Esophagus (tissue), 2 donors: Measurements from ENCODE around the gene ERI2. TPM values are rescaled to one million over a fixed set of nuclear protein-coding genes. Genes with fewer than 3 reads are reported as not detected.

Experiments used
- H3K27ac ChIP-seq, 2 donors: one replicate each; pipeline ENCODE4 v1.5.1; 2013; ENCODE audit warnings: low read depth in 2 of 2, mild to moderate bottlenecking in 2 of 2, inconsistent platforms in 1 of 2, low read length in 1 of 2, moderate library complexity in 1 of 2
- H3K27me3 ChIP-seq, 2 donors: one replicate each; pipeline ENCODE4 v1.6.1; 2013; ENCODE audit warnings: low read length in 2 of 2, control low read depth in 1 of 2, mild to moderate bottlenecking in 1 of 2; ENCODE audit not compliant: insufficient read depth in 2 of 2, control insufficient read depth in 1 of 2
- H3K36me3 ChIP-seq, 2 donors: one replicate each; pipeline ENCODE4 v1.6.1; 2013; ENCODE audit warnings: low read length in 1 of 2; ENCODE audit not compliant: control insufficient read depth in 2 of 2, insufficient read depth in 2 of 2
- H3K4me1 ChIP-seq, 2 donors: one replicate each; pipeline ENCODE4 v1.6.1; 2013; ENCODE audit warnings: low read length in 1 of 2; ENCODE audit not compliant: control insufficient read depth in 2 of 2, insufficient read depth in 2 of 2
- H3K4me3 ChIP-seq, 2 donors: one replicate each; pipeline ENCODE4 v1.5.1; 2013; ENCODE audit warnings: low read length in 2 of 2, mild to moderate bottlenecking in 2 of 2, low read depth in 1 of 2, moderate library complexity in 1 of 2
- H3K9me3 ChIP-seq, 2 donors: one replicate each; pipeline ENCODE4 v1.6.1; 2013; ENCODE audit warnings: mild to moderate bottlenecking in 2 of 2, low read depth in 1 of 2, low read length in 1 of 2, moderate library complexity in 1 of 2; ENCODE audit not compliant: control insufficient read depth in 2 of 2, insufficient read depth in 1 of 2
- WGBS, 2 donors: extraction: QIAGEN DNeasy Blood & Tissue Kit; methylation state at CpG; one replicate each; pipeline ENCODE4 v1.1.7; 2013; 5-methylcytosine and 5-hydroxymethylcytosine counted together
- polyA plus RNA-seq, 2 donors: library from polyadenylated mRNA; stranded (reverse); fragments of 200-250 nt; gene quantifications; one replicate each; pipeline ENCODE4 v1.2.3, GENCODE V29; 2013
- donor health status: healthy with polysubstance abuse.
- donor health status: Bipolar disorder and iron deficiency.

The ERI2 gene
- polyA plus RNA-seq, 2 donors: 7.7 to 8.0 TPM

DNA sequence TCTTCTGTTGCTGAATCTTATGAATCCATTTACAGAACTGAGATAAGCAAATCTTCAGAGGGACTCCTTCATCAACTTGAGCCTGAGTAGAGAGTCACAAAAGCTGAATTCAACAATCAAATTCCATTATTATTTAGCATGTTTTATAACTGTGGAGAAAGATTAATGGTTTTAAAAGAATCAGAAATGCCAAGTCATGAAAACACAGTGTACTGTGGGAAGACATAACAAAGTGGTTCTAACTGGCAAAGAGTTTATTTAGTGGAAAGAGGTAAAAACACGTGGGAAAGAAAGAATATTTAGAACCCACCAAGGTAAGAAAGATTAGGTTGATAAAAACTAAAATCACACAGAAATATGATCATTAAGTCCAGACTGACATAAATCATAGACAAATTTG lies 5.0 kb downstream of the ERI2 start:
- 43 to 53% methylated on average over 1 of the region's 1 CpG for WGBS, 2 donors
- Histone ChIP-seq H3K4me3 (no peak overlapping the region), H3K27ac (no peak overlapping the region), H3K36me3 (no peaks in the 10 kb centered on the region), H3K9me3 (no peaks in the 10 kb centered on the region), H3K4me1 (no peaks in the 10 kb centered on the region), H3K27me3 (no peaks in the 10 kb centered on the region)

DNA sequence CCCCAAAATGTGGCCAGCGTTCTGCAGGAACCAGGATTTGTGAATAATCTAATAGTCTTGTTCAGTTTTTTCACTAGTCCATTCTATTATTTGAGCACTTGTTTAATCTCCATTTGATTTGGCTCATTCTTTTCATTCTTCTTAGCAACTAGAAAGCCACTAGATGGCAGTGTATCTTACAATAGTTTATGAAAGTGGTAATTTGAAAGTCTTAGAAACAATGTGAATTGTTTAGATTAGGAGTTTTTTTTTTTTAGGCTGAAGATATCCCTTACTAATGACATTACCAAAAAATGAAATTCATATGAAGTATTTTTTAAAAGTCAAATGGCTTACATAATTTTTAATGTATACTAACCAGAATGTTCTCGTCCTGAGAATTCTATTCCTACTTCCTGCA lies 6.7 kb downstream of the ERI2 start:
- Histone ChIP-seq H3K27me3 (no peaks in the 10 kb centered on the region), H3K4me1 (no peaks in the 10 kb centered on the region), H3K4me3 (no peak overlapping the region), H3K36me3 (peaks cover 0 to 3% of the 10 kb centered on the region in 2 donors), H3K9me3 (no peaks in the 10 kb centered on the region), H3K27ac (no peak overlapping the region)
- WGBS, 2 donors: 46 to 66% methylated on average over 2 of the region's 2 CpGs

DNA sequence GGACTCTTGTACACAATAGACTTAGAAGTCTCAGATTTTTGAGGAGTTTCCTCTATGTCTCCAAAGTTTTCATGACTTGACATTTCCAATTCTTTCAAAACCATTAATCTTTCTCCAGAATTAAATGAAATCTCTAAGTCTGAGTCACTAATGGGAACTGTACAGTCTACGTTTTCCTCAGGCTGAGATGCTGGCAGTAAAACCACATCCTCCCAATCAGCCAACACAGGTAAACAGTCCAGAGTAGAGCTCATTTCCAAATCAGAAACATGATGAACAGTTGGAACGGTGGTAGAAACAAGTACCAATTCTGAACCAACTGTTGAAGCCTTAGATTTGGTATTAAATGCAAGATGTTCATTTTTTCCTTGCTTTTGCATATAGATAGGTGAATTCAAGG lies 7.9 kb downstream of the ERI2 start:
- Histone ChIP-seq H3K27ac (no peak overlapping the region), H3K27me3 (no peaks in the 10 kb centered on the region), H3K4me3 (no peak overlapping the region), H3K4me1 (no peaks in the 10 kb centered on the region), H3K36me3 (peaks cover 0 to 3% of the 10 kb centered on the region in 2 donors), H3K9me3 (no peaks in the 10 kb centered on the region)
- WGBS, 2 donors: 44 to 54% methylated on average over 2 of the region's 2 CpGs

DNA sequence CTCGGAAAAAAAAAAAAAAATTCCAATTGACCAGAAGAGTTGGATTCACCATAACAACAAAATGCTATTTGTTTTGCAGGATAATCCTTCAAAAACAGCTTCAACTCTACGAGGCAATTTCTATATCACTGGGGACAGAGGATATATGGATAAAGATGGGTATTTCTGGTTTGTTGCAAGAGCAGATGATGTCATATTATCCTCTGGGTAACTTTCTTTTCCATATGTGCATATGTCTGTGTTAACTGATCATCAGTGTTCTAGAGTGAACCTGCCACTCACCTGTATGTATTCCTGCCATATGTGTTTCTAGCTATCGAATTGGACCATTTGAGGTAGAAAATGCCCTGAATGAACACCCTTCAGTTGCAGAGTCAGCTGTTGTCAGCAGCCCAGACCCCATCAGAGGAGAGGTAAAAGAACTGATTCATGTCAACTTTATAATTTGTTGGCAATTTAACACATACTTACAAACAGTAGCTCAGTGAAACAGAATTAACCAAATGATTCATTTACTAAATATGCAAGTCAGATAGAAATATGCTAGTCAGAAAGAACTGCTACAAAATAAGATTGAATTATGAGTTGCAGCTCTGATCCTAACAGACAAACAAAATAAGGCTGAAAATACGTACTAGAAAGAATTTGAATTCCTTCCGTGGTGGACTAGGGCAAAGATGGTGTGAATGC lies 14.2 kb downstream of the ERI2 start:
- WGBS, 2 donors: 86 to 95% methylated on average over 5 of the region's 5 CpGs
- H3K4me1 ChIP-seq: no peaks in the 10 kb centered on the region
- no peak overlapping the region for H3K27ac ChIP-seq
- no peak overlapping the region for H3K4me3 ChIP-seq
- peaks cover 2 to 3% of the 10 kb centered on the region in 2 donors for H3K36me3 ChIP-seq
- no peaks in the 10 kb centered on the region for H3K9me3 ChIP-seq
- no peaks in the 10 kb centered on the region for H3K27me3 ChIP-seq

DNA sequence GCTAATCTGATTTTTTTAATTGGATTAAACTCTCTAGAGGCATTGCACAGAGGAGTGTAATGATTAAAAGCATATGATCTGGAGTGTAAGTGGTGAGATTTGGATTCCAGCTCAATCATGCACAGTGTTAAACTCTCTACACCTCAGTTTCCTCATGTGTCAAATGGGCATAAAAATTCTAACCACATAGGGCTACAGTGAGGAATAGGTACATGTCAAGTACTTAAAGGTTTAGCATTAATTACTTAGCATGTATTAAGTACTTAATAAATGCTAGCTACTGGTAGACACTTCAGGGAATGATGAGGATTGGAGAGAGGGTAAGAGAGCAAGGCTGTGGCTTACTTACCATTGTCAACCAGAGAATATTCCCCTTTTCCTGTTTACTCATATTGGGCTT lies 17.1 kb downstream of the ERI2 start:
- no peaks in the 10 kb centered on the region for H3K9me3 ChIP-seq
- H3K36me3 ChIP-seq: peaks cover 0 to 2% of the 10 kb centered on the region in 2 donors
- no peak overlapping the region for H3K4me3 ChIP-seq
- H3K27ac ChIP-seq: no peak overlapping the region
- no peaks in the 10 kb centered on the region for H3K27me3 ChIP-seq
- no peaks in the 10 kb centered on the region for H3K4me1 ChIP-seq

DNA sequence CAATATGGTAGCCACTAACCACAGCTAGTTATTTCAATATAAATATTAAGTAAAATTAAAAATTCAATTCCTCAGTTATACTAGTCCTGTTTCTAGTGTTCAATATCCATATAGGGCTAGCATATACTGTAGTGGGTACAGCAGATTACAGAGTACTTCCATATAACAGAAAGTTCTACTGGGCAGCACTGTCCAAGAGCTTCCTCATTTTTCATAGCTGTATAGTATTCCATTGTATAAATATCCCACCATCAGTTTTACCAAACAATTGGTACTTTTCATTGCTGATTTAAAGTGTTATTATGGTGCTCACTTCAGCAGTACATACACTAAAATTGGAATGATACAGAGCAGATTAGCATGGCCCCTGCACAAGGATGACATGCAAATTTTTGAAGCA lies 22.1 kb downstream of the ERI2 start:
- no peaks in the 10 kb centered on the region for H3K4me1 ChIP-seq
- H3K27me3 ChIP-seq: no peaks in the 10 kb centered on the region
- H3K27ac ChIP-seq: no peak overlapping the region
- H3K4me3 ChIP-seq: no peak overlapping the region
- H3K36me3 ChIP-seq: no peaks in the 10 kb centered on the region
- H3K9me3 ChIP-seq: no peaks in the 10 kb centered on the region

DNA sequence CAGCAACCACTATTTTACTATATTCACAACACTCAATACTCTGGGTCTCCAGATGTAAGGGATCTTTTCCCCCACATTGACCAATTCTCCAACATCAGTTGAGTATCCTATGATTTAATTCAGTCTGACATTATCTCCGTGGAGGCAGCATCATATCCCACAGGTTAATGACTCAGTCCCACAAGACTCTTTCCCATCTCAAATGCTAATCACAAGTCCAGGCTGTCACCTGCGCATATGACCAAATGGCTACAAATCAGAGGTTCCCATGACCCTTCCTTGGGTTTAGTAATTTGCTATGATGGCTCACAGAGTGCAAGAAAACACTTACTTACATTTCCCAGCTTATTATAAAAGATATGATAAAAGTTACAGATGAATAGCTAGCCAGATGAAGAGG lies 23.8 kb downstream of the ERI2 start:
- Histone ChIP-seq H3K4me3 (no peak overlapping the region), H3K27ac (no peak overlapping the region), H3K4me1 (no peaks in the 10 kb centered on the region), H3K9me3 (no peaks in the 10 kb centered on the region), H3K27me3 (no peaks in the 10 kb centered on the region), H3K36me3 (no peaks in the 10 kb centered on the region)
- WGBS, 2 donors: 90 to 95% methylated on average over 2 of the region's 2 CpGs

DNA sequence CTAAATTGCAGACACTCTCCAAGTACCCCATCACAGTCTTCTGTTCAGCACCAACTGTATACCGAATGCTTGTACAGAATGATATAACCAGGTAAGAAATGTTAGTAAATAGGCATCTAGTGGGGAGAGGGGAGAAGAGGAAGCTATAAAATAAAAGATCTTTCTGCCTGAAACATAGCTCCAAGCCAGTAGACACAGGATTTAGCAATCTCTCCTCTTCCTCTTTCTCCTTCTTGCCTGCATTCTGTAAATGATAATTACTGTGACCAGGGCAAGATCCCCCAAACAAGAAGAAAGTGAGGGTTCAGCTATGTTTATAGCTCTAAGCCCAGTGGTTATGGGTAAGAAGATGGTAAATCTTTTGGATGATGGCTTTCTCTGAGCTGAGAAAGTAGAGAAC lies 24.6 kb downstream of the ERI2 start:
- H3K27me3 ChIP-seq: no peaks in the 10 kb centered on the region
- no peaks in the 10 kb centered on the region for H3K4me1 ChIP-seq
- H3K9me3 ChIP-seq: no peaks in the 10 kb centered on the region
- 84 to 93% methylated on average over 1 of the region's 1 CpG for WGBS, 2 donors
- no peak overlapping the region for H3K27ac ChIP-seq
- H3K36me3 ChIP-seq: no peaks in the 10 kb centered on the region
- no peak overlapping the region for H3K4me3 ChIP-seq

DNA sequence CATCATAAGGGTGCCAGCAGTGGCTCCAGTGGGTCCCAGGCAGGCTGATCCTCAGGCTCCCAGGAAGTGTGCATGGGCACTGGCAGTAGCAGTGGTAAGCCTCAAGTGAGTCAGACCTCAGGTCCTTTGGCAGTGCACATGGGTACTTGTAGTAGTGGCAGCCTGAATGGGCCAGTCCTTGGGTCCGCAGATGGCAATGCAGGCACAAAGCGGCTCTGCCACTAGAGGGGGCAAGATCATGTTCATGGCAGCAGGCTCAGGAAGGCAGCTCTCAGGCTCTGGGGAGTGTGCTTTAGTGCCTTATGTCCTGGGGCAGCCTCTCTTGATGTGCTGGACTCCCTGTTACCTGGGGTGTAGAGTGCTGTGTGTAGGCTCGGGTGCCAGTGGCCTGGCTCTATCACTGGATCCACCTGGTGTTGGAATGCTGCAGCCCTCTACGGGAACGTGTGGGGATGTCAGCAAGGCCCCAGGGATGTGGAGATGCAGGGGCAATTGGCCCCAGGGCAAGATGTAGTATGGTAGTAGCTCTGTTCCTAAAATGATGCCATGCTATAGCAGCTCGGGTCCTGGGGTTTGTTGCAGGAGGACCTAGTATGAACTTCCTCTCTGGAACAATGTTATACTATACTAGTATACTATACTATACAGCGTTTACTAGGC lies 31.4 kb downstream of the ERI2 start:
- no peaks in the 10 kb centered on the region for H3K4me1 ChIP-seq
- 70 to 75% methylated on average over 7 of the region's 7 CpGs for WGBS, 2 donors

DNA sequence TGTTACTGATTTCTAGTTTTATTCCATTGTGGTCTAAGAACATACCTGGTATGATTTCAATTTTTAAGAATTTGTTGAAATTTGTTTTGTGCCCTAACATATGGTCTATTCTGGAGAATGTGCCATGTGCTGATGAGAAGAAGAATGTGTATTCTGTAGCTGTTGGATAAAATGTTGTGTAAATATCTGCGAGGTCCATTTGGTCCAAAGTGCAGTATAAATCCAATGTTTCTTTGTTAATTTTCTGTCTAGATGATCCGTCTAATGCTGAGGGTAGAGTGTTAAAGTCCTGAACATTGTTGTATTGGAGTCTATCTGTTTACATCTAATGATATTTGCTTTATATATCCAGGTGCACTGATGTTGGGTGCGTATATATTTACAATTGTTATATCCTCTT lies 32.6 kb downstream of the ERI2 start:
- Histone ChIP-seq H3K36me3 (no peaks in the 10 kb centered on the region), H3K9me3 (no peaks in the 10 kb centered on the region), H3K4me1 (no peaks in the 10 kb centered on the region), H3K4me3 (no peak overlapping the region), H3K27me3 (no peaks in the 10 kb centered on the region), H3K27ac (no peak overlapping the region)
- WGBS, 2 donors: 75 to 88% methylated on average over 3 of the region's 3 CpGs

More for the DNA sequence above, 31.4 kb downstream of the ERI2 start:
- H3K9me3 ChIP-seq: no peaks in the 10 kb centered on the region
- H3K36me3 ChIP-seq: no peaks in the 10 kb centered on the region
- no peaks in the 10 kb centered on the region for H3K27me3 ChIP-seq
- no peak overlapping the region for H3K4me3 ChIP-seq
- no peak overlapping the region for H3K27ac ChIP-seq
